ENCODE data around the gene FRMD4B.

- TF ChIP-seq EZH2phosphoT487 (IDR thresholded peaks at IDR 0.05; ENCODE audit: insufficient read depth, low read depth): no peak
- TF ChIP-seq EZH2 (IDR thresholded peaks at IDR 0.05; ENCODE audit: insufficient read depth, poor library complexity, severe bottlenecking): no peak
Measured at GRCh38 chr3:69426291-69426966, 40.5 kb upstream of the FRMD4B start.
